GM12878 (cell line): Measurements from ENCODE around the gene PELI1. TPM values are rescaled to one million over a fixed set of nuclear protein-coding genes. Genes with fewer than 3 reads are reported as not detected.

Experiments
- ATAC-seq: fragments of 200-7000 bp; cut with Tn5 transposase; 3 replicates; pipeline ENCODE4 v1.9.1; 2020; ENCODE audit warnings: mild to moderate bottlenecking, moderate library complexity
- BruUV-seq: library from RNA; stranded (reverse); fragments of 400-500 nt; replicated peaks from 2 replicates; lab custom pipeline; 2021; lab: Mats Ljungman, UMichigan
- CTCF ChIA-PET: fragments of 300-600 bp; sonication (Branson Sonifier 250); formaldehyde crosslinking; extraction: SDS; loops from one replicate; lab custom pipeline; 2021; ENCODE audit warnings: inconsistent platforms; lab: Yijun Ruan, JAX
- POLR2A ChIA-PET: fragments of 350-600 bp; formaldehyde crosslinking; extraction: SDS; loops from one replicate; lab custom pipeline; 2021; ENCODE audit warnings: inconsistent platforms; lab: Charles Lee
- RAD21 ChIA-PET: fragments of 300-600 bp; sonication (Branson Sonifier 250); formaldehyde crosslinking; loops from one replicate; lab custom pipeline; 2023; ENCODE audit warnings: antibody characterized with exemption; ENCODE audit not compliant: unreplicated experiment; lab: Charles Lee
- SMC1A ChIA-PET: fragments of 300-600 bp; sonication (Branson Sonifier 250); formaldehyde crosslinking; loops from one replicate; lab custom pipeline; 2023; ENCODE audit not compliant: unreplicated experiment, uncharacterized antibody; lab: Charles Lee
- DNase-seq: peaks from one replicate; pipeline ENCODE4 v3.0.0-alpha.2; 2011; ENCODE audit warnings: low read depth, low spot score
- FAIRE-seq: peaks from 3 replicates; lab custom pipeline; 2011; peaks lifted over from hg19 to GRCh38; lab: Jason Lieb, UNC
- H2AFZ ChIP-seq: 2 replicates; pipeline ENCODE4 v1.6.0; 2011; ENCODE audit warnings: low read depth, low read length, control low read depth; ENCODE audit not compliant: control insufficient read depth
- H3K27ac ChIP-seq: 2 replicates; pipeline ENCODE4 v1.5.1; 2011; ENCODE audit warnings: control low read depth; ENCODE audit not compliant: control insufficient read depth, insufficient read depth
- H3K27me3 ChIP-seq, 2 experiments: replicated peaks in 1 of 2; 2 replicates each; pipeline versions ENCODE4 v1.6.0 to v1.6.1; 2011; ENCODE audit warnings: low read length in 1 of 2; ENCODE audit not compliant: control insufficient read depth in 2 of 2, insufficient read depth in 2 of 2
- H3K36me3 ChIP-seq, 2 experiments: 2 replicates each; pipeline ENCODE4 v1.5.1; 2011; ENCODE audit warnings: low read length in 1 of 2; ENCODE audit not compliant: control insufficient read depth in 2 of 2, insufficient read depth in 2 of 2
- H3K4me1 ChIP-seq: 2 replicates; pipeline ENCODE4 v1.6.1; 2011; ENCODE audit warnings: mild to moderate bottlenecking, low read length, moderate library complexity, mixed read lengths; ENCODE audit not compliant: control insufficient read depth, insufficient read depth
- H3K4me2 ChIP-seq: 2 replicates; pipeline ENCODE4 v1.6.0; 2011; ENCODE audit warnings: control low read depth; ENCODE audit not compliant: control insufficient read depth, insufficient read depth
- H3K4me3 ChIP-seq: fragments of 200-600 bp; sonication (generic); 2 replicates; pipeline ENCODE4 v1.5.1; 2016
- H3K79me2 ChIP-seq: 2 replicates; pipeline ENCODE4 v1.6.0; 2011; ENCODE audit warnings: low read length; ENCODE audit not compliant: control insufficient read depth, insufficient read depth
- H3K9ac ChIP-seq: 2 replicates; pipeline ENCODE4 v1.8.0; 2011; ENCODE audit warnings: low read length, control low read depth, mixed read lengths; ENCODE audit not compliant: control insufficient read depth, insufficient read depth
- H3K9me3 ChIP-seq: replicated peaks from 3 replicates; pipeline ENCODE4 v1.5.1; 2011; ENCODE audit warnings: mild to moderate bottlenecking, low read length; ENCODE audit not compliant: control insufficient read depth, insufficient read depth
- H4K20me1 ChIP-seq: 2 replicates; pipeline ENCODE4 v1.6.0; 2011; ENCODE audit not compliant: control insufficient read depth, insufficient read depth
- BACH1 ChIP-seq: fragments of 450-650 bp; IDR thresholded peaks from 2 replicates; pipeline ENCODE4 v1.6.1; 2017; ENCODE audit warnings: mild to moderate bottlenecking, borderline replicate concordance
- BHLHE40 ChIP-seq, 2 experiments: fragments of 450-650 bp in 1 of 2; IDR thresholded peaks; 2 replicates each; pipeline ENCODE4 v1.6.1; 2011 to 2017; ENCODE audit warnings: low read depth in 2 of 2, borderline replicate concordance in 1 of 2, improper control_type of control experiment in 1 of 2, low read length in 1 of 2, mild to moderate bottlenecking in 1 of 2
- FOXK2 ChIP-seq: fragments of 450-650 bp; IDR thresholded peaks from 2 replicates; pipeline ENCODE4 v1.6.1; 2017; ENCODE audit warnings: mild to moderate bottlenecking, moderate library complexity
- HDAC6 ChIP-seq: fragments of 200-600 bp; sonication (generic); IDR thresholded peaks from one replicate; pipeline ENCODE4 v1.8.0; 2017; ENCODE audit warnings: antibody characterized with exemption; ENCODE audit not compliant: unreplicated experiment
- MTA2 ChIP-seq: fragments of 450-650 bp; IDR thresholded peaks from 2 replicates; pipeline ENCODE4 v1.6.1; 2016; ENCODE audit warnings: low read depth, mild to moderate bottlenecking, moderate library complexity
- MYC ChIP-seq: IDR thresholded peaks from 2 replicates; pipeline ENCODE4 v1.6.1; 2011; ENCODE audit warnings: mild to moderate bottlenecking, low read length, moderate library complexity, inconsistent platforms; ENCODE audit not compliant: insufficient read depth, insufficient replicate concordance, insufficient read length, severe bottlenecking
- NRF1 ChIP-seq: conservative IDR thresholded peaks from 2 replicates; pipeline ENCODE4 v1.6.1; 2011; ENCODE audit warnings: mild to moderate bottlenecking, low read depth, low read length, improper control_type of control experiment
- POLR2AphosphoS2 ChIP-seq: IDR thresholded peaks from 2 replicates; pipeline ENCODE4 v1.6.1; 2011; ENCODE audit warnings: low read depth, mild to moderate bottlenecking, low read length, improper control_type of control experiment, moderate library complexity
- POU2F2 ChIP-seq: IDR thresholded peaks from 3 replicates; pipeline ENCODE4 v1.6.1; 2011; ENCODE audit warnings: low read depth, mild to moderate bottlenecking, low read length, borderline replicate concordance
- RAD21 ChIP-seq: IDR thresholded peaks from 2 replicates; pipeline ENCODE4 v1.6.1; 2011; ENCODE audit warnings: mild to moderate bottlenecking, low read depth, low read length, moderate library complexity; ENCODE audit not compliant: insufficient read depth
- RBBP5 ChIP-seq: fragments of 200-600 bp; sonication (generic); conservative IDR thresholded peaks from 2 replicates; pipeline ENCODE4 v1.6.1; 2016
- RCOR1 ChIP-seq: conservative IDR thresholded peaks from 2 replicates; pipeline ENCODE4 v1.6.1; 2012; ENCODE audit warnings: low read depth, low read length, improper control_type of control experiment
- SMC3 ChIP-seq: IDR thresholded peaks from 2 replicates; pipeline ENCODE4 v1.6.1; 2011; ENCODE audit warnings: low read length, improper control_type of control experiment, borderline replicate concordance
- USF2 ChIP-seq: IDR thresholded peaks from 2 replicates; pipeline ENCODE4 v1.6.1; 2011; ENCODE audit warnings: low read depth, low read length, improper control_type of control experiment, borderline replicate concordance
- ZNF274 ChIP-seq: IDR thresholded peaks from one replicate; pipeline ENCODE4 v1.8.0; 2011; ENCODE audit not compliant: insufficient read length, insufficient read depth
- WGBS: methylation state at CpG from one replicate; pipeline ENCODE4 v1.1.6; 2016; ENCODE audit warnings: low lambda C conversion rate; ENCODE audit not compliant: insufficient replicate concordance, insufficient coverage; ENCODE audit errors: missing lambda C conversion rate; 5-methylcytosine and 5-hydroxymethylcytosine counted together
- in situ Hi-C: fragments of 300-500 bp; cut with MboI; formaldehyde crosslinking; loops from 9 replicates; pipeline ENCODE4 v1.14.3; 2018; ENCODE audit warnings: mixed read lengths
- intact Hi-C: fragments of 100-400 bp; cut with micrococcal nuclease; formaldehyde crosslinking; loops from one replicate; pipeline ENCODE4 v1.14.2; 2022; ENCODE audit not compliant: unreplicated experiment
- polyA plus RNA-seq, 11 experiments: library from polyadenylated mRNA; depleted of rRNA in 4 of 11; unstranded in 6 of 11; stranded (reverse) in 5 of 11; fragments of >200 nt; fragmentation: Nextera tagmentation in 4 of 11; fragmentation: Illumina TruSeq in 1 of 11; extraction: Ambion mirVana in 4 of 11; extraction: Trizol in 1 of 11; gene quantifications; 1 replicate in 1 of 11; 2 replicates in 10 of 11; pipeline versions ENCODE4 v1.2.1 to v1.2.3, GENCODE V29; 2011 to 2016; ENCODE audit warnings: inconsistent platforms in 2 of 11, missing spikeins in 2 of 11, low read depth in 1 of 11
- total RNA-seq, 4 experiments: library from RNA; depleted of rRNA in 3 of 4; stranded (reverse); fragments of >200 nt in 3 of 4; fragmentation: Illumina TruSeq in 1 of 4; extraction: Trizol in 1 of 4; gene quantifications; 2 replicates each; pipeline versions ENCODE4 v1.2.1 to v1.2.3, GENCODE V29; 2013 to 2021
- TF ChIP-seq, protein P1 (sequence below): fragments of 450-650 bp; IDR thresholded peaks from 2 replicates; pipeline ENCODE4 v1.6.1; 2016; ENCODE audit warnings: mild to moderate bottlenecking, moderate library complexity, borderline replicate concordance
- TF ChIP-seq, protein P2 (sequence below): fragments of 450-650 bp; conservative IDR thresholded peaks from 2 replicates; pipeline ENCODE4 v1.6.1; 2017; ENCODE audit warnings: mild to moderate bottlenecking, moderate library complexity

The PELI1 gene
- total and polyA plus RNA-seq, 10 of the 15 experiments (the other 5 are each of a cell fraction or from before 2014, with no cell fraction given) = 12.1 to 92.0 (median 39.8) TPM

GRCh38 chr2:64145119-64145518 lies 899 bp upstream of the PELI1 start:
- peaks cover 44% of the 10 kb centered on the region for H3K79me2 ChIP-seq
- FAIRE-seq = no peak
- WGBS = 98% methylated on average over 7 of the region's 7 CpGs
- POLR2A ChIA-PET = interaction anchor here (0.7 to 1.6 kb wide), 4 partner anchors 42 to 438 kb away, joined by 3 to 6 read pairs (median 4); no protein-coding TSS in a partner anchor
- H3K27ac ChIP-seq = no peak overlapping the region
- RAD21 ChIA-PET = interaction anchor here (1.2 to 2.4 kb wide), 3 partner anchors 10 to 183 kb away, joined by 4 to 11 read pairs (median 5); no protein-coding TSS in a partner anchor
- intact Hi-C loops = loop anchor here (2.0 kb wide), 1 partner anchor 182 kb away; no protein-coding TSS in a partner anchor
- DNase-seq = no peak
- in situ Hi-C loops = no loop called here
- CTCF ChIA-PET = interaction anchor here (0.6 to 1.7 kb wide), 5 partner anchors 13 to 378 kb away, joined by 3 to 12 read pairs (median 4); no protein-coding TSS in a partner anchor
- 0 out of 2 replicates have a peak overlapping the region, but pooled peaks have one; percentile 4 for H3K4me2 ChIP-seq
- no TSS peak for BruUV-seq
- no peak overlapping the region for H3K9ac ChIP-seq
- H3K9me3 ChIP-seq = no peaks in the 10 kb centered on the region; the same call in 2 of the 3 replicates
- no peaks in the 10 kb centered on the region for H3K27me3 ChIP-seq
- SMC1A ChIA-PET = interaction anchor here (1.0 to 4.2 kb wide), 8 partner anchors 10 to 151 kb away, joined by 3 to 16 read pairs (median 5); no protein-coding TSS in a partner anchor
- no peaks in the 10 kb centered on the region for H3K4me1 ChIP-seq
- 0 out of 4 replicates have a peak, but pooled peaks cover 0 to 4% of the 10 kb centered on the region in 2 experiments for H3K36me3 ChIP-seq
- peak overlapping the region; percentile 86; the same call in 1 of the 2 replicates for H2AFZ ChIP-seq
- H3K4me3 ChIP-seq = no peak overlapping the region
- no peak for ATAC-seq
- no peaks in the 10 kb centered on the region for H4K20me1 ChIP-seq
- no peak for TF ChIP-seq HDAC6
- TF ChIP-seq, protein P1, sequence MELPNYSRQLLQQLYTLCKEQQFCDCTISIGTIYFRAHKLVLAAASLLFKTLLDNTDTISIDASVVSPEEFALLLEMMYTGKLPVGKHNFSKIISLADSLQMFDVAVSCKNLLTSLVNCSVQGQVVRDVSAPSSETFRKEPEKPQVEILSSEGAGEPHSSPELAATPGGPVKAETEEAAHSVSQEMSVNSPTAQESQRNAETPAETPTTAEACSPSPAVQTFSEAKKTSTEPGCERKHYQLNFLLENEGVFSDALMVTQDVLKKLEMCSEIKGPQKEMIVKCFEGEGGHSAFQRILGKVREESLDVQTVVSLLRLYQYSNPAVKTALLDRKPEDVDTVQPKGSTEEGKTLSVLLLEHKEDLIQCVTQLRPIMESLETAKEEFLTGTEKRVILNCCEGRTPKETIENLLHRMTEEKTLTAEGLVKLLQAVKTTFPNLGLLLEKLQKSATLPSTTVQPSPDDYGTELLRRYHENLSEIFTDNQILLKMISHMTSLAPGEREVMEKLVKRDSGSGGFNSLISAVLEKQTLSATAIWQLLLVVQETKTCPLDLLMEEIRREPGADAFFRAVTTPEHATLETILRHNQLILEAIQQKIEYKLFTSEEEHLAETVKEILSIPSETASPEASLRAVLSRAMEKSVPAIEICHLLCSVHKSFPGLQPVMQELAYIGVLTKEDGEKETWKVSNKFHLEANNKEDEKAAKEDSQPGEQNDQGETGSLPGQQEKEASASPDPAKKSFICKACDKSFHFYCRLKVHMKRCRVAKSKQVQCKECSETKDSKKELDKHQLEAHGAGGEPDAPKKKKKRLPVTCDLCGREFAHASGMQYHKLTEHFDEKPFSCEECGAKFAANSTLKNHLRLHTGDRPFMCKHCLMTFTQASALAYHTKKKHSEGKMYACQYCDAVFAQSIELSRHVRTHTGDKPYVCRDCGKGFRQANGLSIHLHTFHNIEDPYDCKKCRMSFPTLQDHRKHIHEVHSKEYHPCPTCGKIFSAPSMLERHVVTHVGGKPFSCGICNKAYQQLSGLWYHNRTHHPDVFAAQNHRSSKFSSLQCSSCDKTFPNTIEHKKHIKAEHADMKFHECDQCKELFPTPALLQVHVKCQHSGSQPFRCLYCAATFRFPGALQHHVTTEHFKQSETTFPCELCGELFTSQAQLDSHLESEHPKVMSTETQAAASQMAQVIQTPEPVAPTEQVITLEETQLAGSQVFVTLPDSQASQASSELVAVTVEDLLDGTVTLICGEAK = no peak
- no peak for TF ChIP-seq BHLHE40 (IDR thresholded peaks at IDR 0.05; ENCODE audit: borderline replicate concordance in 1 of 2, low read depth in 2 of 2, low read length in 1 of 2)
- no peak for TF ChIP-seq RAD21
- TF ChIP-seq POLR2AphosphoS2 = no peak
- no peak for TF ChIP-seq MYC
- no peak for TF ChIP-seq NRF1
- no peak for TF ChIP-seq ZNF274
- no peak for TF ChIP-seq RCOR1
- no peak for TF ChIP-seq USF2
- TF ChIP-seq MTA2 = no peak
- TF ChIP-seq RBBP5 = no peak
- TF ChIP-seq POU2F2 = no peak
- no peak for TF ChIP-seq BACH1
- no peak for TF ChIP-seq FOXK2
- TF ChIP-seq SMC3 = no peak
- TF ChIP-seq, protein P2, sequence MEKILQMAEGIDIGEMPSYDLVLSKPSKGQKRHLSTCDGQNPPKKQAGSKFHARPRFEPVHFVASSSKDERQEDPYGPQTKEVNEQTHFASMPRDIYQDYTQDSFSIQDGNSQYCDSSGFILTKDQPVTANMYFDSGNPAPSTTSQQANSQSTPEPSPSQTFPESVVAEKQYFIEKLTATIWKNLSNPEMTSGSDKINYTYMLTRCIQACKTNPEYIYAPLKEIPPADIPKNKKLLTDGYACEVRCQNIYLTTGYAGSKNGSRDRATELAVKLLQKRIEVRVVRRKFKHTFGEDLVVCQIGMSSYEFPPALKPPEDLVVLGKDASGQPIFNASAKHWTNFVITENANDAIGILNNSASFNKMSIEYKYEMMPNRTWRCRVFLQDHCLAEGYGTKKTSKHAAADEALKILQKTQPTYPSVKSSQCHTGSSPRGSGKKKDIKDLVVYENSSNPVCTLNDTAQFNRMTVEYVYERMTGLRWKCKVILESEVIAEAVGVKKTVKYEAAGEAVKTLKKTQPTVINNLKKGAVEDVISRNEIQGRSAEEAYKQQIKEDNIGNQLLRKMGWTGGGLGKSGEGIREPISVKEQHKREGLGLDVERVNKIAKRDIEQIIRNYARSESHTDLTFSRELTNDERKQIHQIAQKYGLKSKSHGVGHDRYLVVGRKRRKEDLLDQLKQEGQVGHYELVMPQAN = no peak
